Aorta (tissue), 5 donors: ENCODE results near the gene ZFP62. TPM values are rescaled to one million over a fixed set of nuclear protein-coding genes. Genes with fewer than 3 reads are reported as not detected.

Source experiments
- ATAC-seq: fragments of 200-7000 bp; cut with Tn5 transposase; one replicate; pipeline ENCODE4 v1.9.1; 2022; ENCODE audit warnings: moderate library complexity; ENCODE audit not compliant: low FRiP score
- DNase-seq, 2 donors: peaks; one replicate each; pipeline ENCODE4 v3.0.0-alpha.2; 2020
- H3K27ac ChIP-seq, 2 donors: one replicate each; pipeline ENCODE4 v1.5.1; 2013; ENCODE audit warnings: low read length in 2 of 2, mild to moderate bottlenecking in 2 of 2, moderate library complexity in 2 of 2, control low read depth in 1 of 2, inconsistent platforms in 1 of 2, low read depth in 1 of 2
- H3K27me3 ChIP-seq, 2 donors: one replicate each; pipeline ENCODE4 v1.6.1; 2013; ENCODE audit warnings: control low read depth in 1 of 2, low read length in 1 of 2, mild to moderate bottlenecking in 1 of 2, moderate library complexity in 1 of 2; ENCODE audit not compliant: insufficient read depth in 2 of 2, control insufficient read depth in 1 of 2
- H3K36me3 ChIP-seq, 2 donors: one replicate each; pipeline ENCODE4 v1.6.1; 2013; ENCODE audit warnings: control low read depth in 1 of 2, low read length in 1 of 2, mild to moderate bottlenecking in 1 of 2; ENCODE audit not compliant: insufficient read depth in 2 of 2, control insufficient read depth in 1 of 2
- H3K4me1 ChIP-seq, 2 donors: one replicate each; pipeline ENCODE4 v1.6.1; 2013; ENCODE audit warnings: low read length in 2 of 2, control low read depth in 1 of 2, mild to moderate bottlenecking in 1 of 2, moderate library complexity in 1 of 2; ENCODE audit not compliant: insufficient read depth in 2 of 2, control insufficient read depth in 1 of 2
- H3K4me3 ChIP-seq, 2 donors: one replicate each; pipeline ENCODE4 v1.5.1; 2013; ENCODE audit warnings: low read length in 2 of 2, control low read depth in 1 of 2, mild to moderate bottlenecking in 1 of 2
- H3K9me3 ChIP-seq: one replicate; pipeline ENCODE4 v1.6.1; 2013; ENCODE audit warnings: mild to moderate bottlenecking, low read length; ENCODE audit not compliant: control insufficient read depth
- WGBS, 2 donors: extraction: QIAGEN DNeasy Blood & Tissue Kit; methylation state at CpG; one replicate each; pipeline ENCODE4 v1.1.7; 2013; 5-methylcytosine and 5-hydroxymethylcytosine counted together
- intact Hi-C, 2 donors: fragments of 100-400 bp; cut with DNase I; formaldehyde crosslinking; loops; one replicate each; pipeline versions ENCODE4 v1.14.2 to v1.15.0; 2022
- long read RNA-seq, 2 donors: library from polyadenylated mRNA; unstranded; transcript quantifications; one replicate each; pipeline ENCODE4 v2.0.0, GENCODE V29; 2020 to 2021
- polyA plus RNA-seq, 2 donors: library from polyadenylated mRNA; stranded (reverse); fragments of 200-250 nt; gene quantifications; one replicate each; pipeline ENCODE4 v1.2.3, GENCODE V29; 2013
- total RNA-seq, 2 donors: library from RNA; stranded (reverse); fragmentation: NEBNext Ultra II Directional; extraction: Animal tissue kit (Norgen Biotek cat#: 25700); gene quantifications; one replicate each; pipeline ENCODE4 v1.2.1, GENCODE V29; 2021
- donor health status: healthy with polysubstance abuse.
- donor health status: Bipolar disorder and iron deficiency.
- donor health status: DM: no; HTN: no; CAD: no.
- donor health status: DM: no; HTN: no; CAD: no.
- donor health status: DM: yes; HTN: yes; CAD: no.

The ZFP62 gene
- 10 to 100 TPM; 20.2 to 24.7 TPM for total RNA-seq
- polyA plus RNA-seq: 10 to 100 TPM in 1 of 2 donors, 1 to 10 TPM in 1; 6.5 to 12.0 TPM
- long read RNA-seq, donor 1, partial matches to known transcripts: 0 of 13 reads
- long read RNA-seq, donor 1, other reads (novel, unspliced or antisense): 11 of 13 reads
- long read RNA-seq, donor 2, transcript ZFP62-202 (2 exons, 749 nt): major isoform, 5 of 10 reads
- long read RNA-seq, donor 2, partial matches to known transcripts: 0 of 10 reads
- long read RNA-seq, donor 2, other reads (novel, unspliced or antisense): 4 of 10 reads

GRCh38 chr5:180860887-180861822, at the start of gene ZFP62:
TSS of gene ZFP62 (minus strand) at chr5:180861276. CDS start at chr5:180861219, 57 bp downstream.
- H3K9me3 ChIP-seq: no peaks in the 10 kb centered on the region
- peak within 1 kb of the TSS; percentile 73 to 93 for H3K4me3 ChIP-seq
- DNase-seq: peak; percentile 96 to 97
- no peaks in the 10 kb centered on the region for H3K27me3 ChIP-seq
- peak; percentile 99 for ATAC-seq
- WGBS, 2 donors: 1% methylated on average over 63 to 84 of the region's 84 CpGs
- H3K27ac ChIP-seq: peak within 1 kb of the TSS in 1 of 2 donors; percentile 58
- H3K4me1 ChIP-seq: no peaks in the 10 kb centered on the region
- no peaks in the 10 kb centered on the region for H3K36me3 ChIP-seq
- intact Hi-C loops: loop anchor here (2.0 to 5.0 kb wide), 4 partner anchors 30 to 74 kb away; partner anchors contain the start of gene MGAT1 (in 1 of the 2)

GRCh38 chr5:180910735-180911134, 49.7 kb upstream of the ZFP62 start:
- WGBS, 2 donors: 65 to 74% methylated on average over 5 of the region's 5 CpGs
- intact Hi-C loops: no loop called here
- no peaks in the 10 kb centered on the region for H3K9me3 ChIP-seq
- H3K36me3 ChIP-seq: no peaks in the 10 kb centered on the region
- no peak overlapping the region for H3K27ac ChIP-seq
- H3K27me3 ChIP-seq: no peaks in the 10 kb centered on the region
- ATAC-seq (no peak), DNase-seq (no peak)
- no peaks in the 10 kb centered on the region for H3K4me1 ChIP-seq
- no peak overlapping the region for H3K4me3 ChIP-seq

- intact Hi-C loops: no loop called here
- DNase-seq: no peak
- Histone ChIP-seq H3K9me3 (no peaks in the 10 kb centered on the region), H3K27ac (no peak overlapping the region), H3K4me1 (no peaks in the 10 kb centered on the region), H3K27me3 (no peaks in the 10 kb centered on the region), H3K4me3 (no peak overlapping the region), H3K36me3 (no peaks in the 10 kb centered on the region)
- ATAC-seq: no peak
- 42 to 44% methylated on average over 2 of the region's 2 CpGs for whole genome bisulfite sequencing, 2 donors
Measured at GRCh38 chr5:180910182-180910581, 49.1 kb upstream of the ZFP62 start.

GRCh38 chr5:180909782-180910181, 48.7 kb upstream of the ZFP62 start:
- no peak for DNase-seq
- intact Hi-C loops: no loop called here
- no peaks in the 10 kb centered on the region for H3K27me3 ChIP-seq
- H3K9me3 ChIP-seq: no peaks in the 10 kb centered on the region
- H3K4me3 ChIP-seq: no peak overlapping the region
- H3K36me3 ChIP-seq: no peaks in the 10 kb centered on the region
- no peak for ATAC-seq
- H3K4me1 ChIP-seq: no peaks in the 10 kb centered on the region
- 57% methylated on average over 5 of the region's 5 CpGs for WGBS, 2 donors
- H3K27ac ChIP-seq: no peak overlapping the region

GRCh38 chr5:180908998-180909731, 48.1 kb upstream of the ZFP62 start:
- no peak for ATAC-seq
- DNase-seq: no peak
- intact Hi-C loops: no loop called here
- Histone ChIP-seq H3K36me3 (no peaks in the 10 kb centered on the region), H3K27ac (no peak overlapping the region), H3K4me1 (no peaks in the 10 kb centered on the region), H3K9me3 (no peaks in the 10 kb centered on the region), H3K27me3 (no peaks in the 10 kb centered on the region), H3K4me3 (no peak overlapping the region)
- 70 to 73% methylated on average over 9 of the region's 9 CpGs for WGBS, 2 donors

- no peaks in the 10 kb centered on the region for H3K36me3 ChIP-seq
- ATAC-seq (no peak), DNase-seq (no peak)
- H3K4me3 ChIP-seq: no peak overlapping the region
- no peaks in the 10 kb centered on the region for H3K27me3 ChIP-seq
- no peak overlapping the region for H3K27ac ChIP-seq
- H3K9me3 ChIP-seq: no peaks in the 10 kb centered on the region
- no peaks in the 10 kb centered on the region for H3K4me1 ChIP-seq
- 90 to 93% methylated on average over 9 of the region's 9 CpGs for WGBS, 2 donors
- intact Hi-C loops: no loop called here
Measured at GRCh38 chr5:180908400-180908799, 47.3 kb upstream of the ZFP62 start.

GRCh38 chr5:180901319-180902009, 40.4 kb upstream of the ZFP62 start:
- ATAC-seq (no peak), DNase-seq (no peak)
- H3K36me3 ChIP-seq: no peaks in the 10 kb centered on the region
- H3K27me3 ChIP-seq: no peaks in the 10 kb centered on the region
- 79 to 82% methylated on average over 7 of the region's 7 CpGs for WGBS, 2 donors
- intact Hi-C loops: no loop called here
- no peak overlapping the region for H3K27ac ChIP-seq
- no peaks in the 10 kb centered on the region for H3K4me1 ChIP-seq
- H3K4me3 ChIP-seq: no peak overlapping the region
- no peaks in the 10 kb centered on the region for H3K9me3 ChIP-seq

- DNase-seq (no peak), ATAC-seq (no peak)
- no peaks in the 10 kb centered on the region for H3K36me3 ChIP-seq
- intact Hi-C loops: no loop called here
- H3K4me3 ChIP-seq: no peak overlapping the region
- 72 to 76% methylated on average over 5 of the region's 5 CpGs for WGBS, 2 donors
- no peaks in the 10 kb centered on the region for H3K9me3 ChIP-seq
- H3K4me1 ChIP-seq: no peaks in the 10 kb centered on the region
- H3K27me3 ChIP-seq: no peaks in the 10 kb centered on the region
- no peak overlapping the region for H3K27ac ChIP-seq
Measured at GRCh38 chr5:180900178-180900577, 39.1 kb upstream of the ZFP62 start.
